CD4-positive, CD25-positive, alpha-beta regulatory T cell (primary cell): Measurements from ENCODE around the gene DUSP18. TPM values are rescaled to one million over a fixed set of nuclear protein-coding genes. Genes with fewer than 3 reads are reported as not detected.
"Not testable (repeated sequence)": the region's sequence is repeated elsewhere in the genome, so short reads cannot be mapped to it uniquely, and the experiment has no call there.

Source experiments
- ATAC-seq, 2 donors: fragments of 150-1000 bp; cut with Tn5 transposase; one replicate each; pipeline ENCODE4 v1.10.0; 2021; ENCODE audit warnings: low read depth in 2 of 2, moderate number of reproducible peaks in 2 of 2, moderate library complexity in 1 of 2
- DNase-seq, 3 donors: peaks; one replicate each; pipeline versions ENCODE4 v3.0.0 to v3.0.0-alpha.2; 2012 to 2022; ENCODE audit warnings: mixed read lengths in 1 of 3
- H3K27ac ChIP-seq: one replicate; pipeline ENCODE4 v1.7.0; 2013; ENCODE audit warnings: mild to moderate bottlenecking, low read length; ENCODE audit not compliant: insufficient read depth, poor library complexity, severe bottlenecking
- H3K27me3 ChIP-seq: one replicate; pipeline ENCODE4 v1.7.0; 2013; ENCODE audit warnings: low read length; ENCODE audit not compliant: control insufficient read depth, insufficient read depth
- H3K36me3 ChIP-seq: one replicate; pipeline ENCODE4 v1.7.0; 2013; ENCODE audit warnings: mild to moderate bottlenecking, low read length, moderate library complexity; ENCODE audit not compliant: control insufficient read depth, insufficient read depth
- H3K4me1 ChIP-seq: 2 replicates; pipeline ENCODE4 v1.7.0; 2013; ENCODE audit warnings: mild to moderate bottlenecking, low read length; ENCODE audit not compliant: insufficient read depth, control insufficient read depth, poor library complexity, severe bottlenecking
- H3K4me3 ChIP-seq: one replicate; pipeline ENCODE4 v1.7.0; 2013; ENCODE audit warnings: low read depth, mild to moderate bottlenecking, low read length, moderate library complexity
- H3K9me3 ChIP-seq, 2 experiments: 1 replicate in 1 of 2; 2 replicates in 1 of 2; pipeline ENCODE4 v1.7.0; 2013; ENCODE audit warnings: low read length in 2 of 2, mild to moderate bottlenecking in 1 of 2, moderate library complexity in 1 of 2; ENCODE audit not compliant: control insufficient read depth in 2 of 2
- H3K27ac Mint-ChIP-seq, 3 donors: one replicate each; pipeline ENCODE4 v1.8.0; 2020 to 2022; ENCODE audit warnings: mild to moderate bottlenecking in 3 of 3, mixed read lengths in 3 of 3, moderate library complexity in 2 of 3
- H3K27me3 Mint-ChIP-seq: one replicate; pipeline ENCODE4 v1.8.0; 2022; ENCODE audit warnings: mild to moderate bottlenecking, mixed read lengths
- H3K36me3 Mint-ChIP-seq: one replicate; pipeline ENCODE4 v1.8.0; 2020; ENCODE audit warnings: mixed read lengths
- H3K4me1 Mint-ChIP-seq, 4 donors: one replicate each; pipeline ENCODE4 v1.8.0; 2020 to 2022; ENCODE audit warnings: mixed read lengths in 4 of 4, mild to moderate bottlenecking in 1 of 4
- H3K4me3 Mint-ChIP-seq, 4 donors: one replicate each; pipeline ENCODE4 v1.8.0; 2020 to 2022; ENCODE audit warnings: mild to moderate bottlenecking in 4 of 4, mixed read lengths in 4 of 4, moderate library complexity in 3 of 4
- H3K9me3 Mint-ChIP-seq, 7 donors: one replicate each; pipeline ENCODE4 v1.8.0; 2020 to 2022; ENCODE audit warnings: mixed read lengths in 7 of 7, mild to moderate bottlenecking in 3 of 7, moderate library complexity in 2 of 7
- polyA plus RNA-seq, 4 donors: library from polyadenylated mRNA; unstranded; fragments of 300-500 nt; fragmentation: Illumina TruSeq; gene quantifications; one replicate each; pipeline ENCODE4 v1.2.3, GENCODE V29; 2021
- total RNA-seq: library from RNA; stranded (reverse); gene quantifications from one replicate; pipeline ENCODE4 v1.2.3, GENCODE V29; 2022

DUSP18 gene
- total and polyA plus RNA-seq, 5 donors from 2014 or later = 11.4 to 20.2 (median 14.0) TPM

DNA sequence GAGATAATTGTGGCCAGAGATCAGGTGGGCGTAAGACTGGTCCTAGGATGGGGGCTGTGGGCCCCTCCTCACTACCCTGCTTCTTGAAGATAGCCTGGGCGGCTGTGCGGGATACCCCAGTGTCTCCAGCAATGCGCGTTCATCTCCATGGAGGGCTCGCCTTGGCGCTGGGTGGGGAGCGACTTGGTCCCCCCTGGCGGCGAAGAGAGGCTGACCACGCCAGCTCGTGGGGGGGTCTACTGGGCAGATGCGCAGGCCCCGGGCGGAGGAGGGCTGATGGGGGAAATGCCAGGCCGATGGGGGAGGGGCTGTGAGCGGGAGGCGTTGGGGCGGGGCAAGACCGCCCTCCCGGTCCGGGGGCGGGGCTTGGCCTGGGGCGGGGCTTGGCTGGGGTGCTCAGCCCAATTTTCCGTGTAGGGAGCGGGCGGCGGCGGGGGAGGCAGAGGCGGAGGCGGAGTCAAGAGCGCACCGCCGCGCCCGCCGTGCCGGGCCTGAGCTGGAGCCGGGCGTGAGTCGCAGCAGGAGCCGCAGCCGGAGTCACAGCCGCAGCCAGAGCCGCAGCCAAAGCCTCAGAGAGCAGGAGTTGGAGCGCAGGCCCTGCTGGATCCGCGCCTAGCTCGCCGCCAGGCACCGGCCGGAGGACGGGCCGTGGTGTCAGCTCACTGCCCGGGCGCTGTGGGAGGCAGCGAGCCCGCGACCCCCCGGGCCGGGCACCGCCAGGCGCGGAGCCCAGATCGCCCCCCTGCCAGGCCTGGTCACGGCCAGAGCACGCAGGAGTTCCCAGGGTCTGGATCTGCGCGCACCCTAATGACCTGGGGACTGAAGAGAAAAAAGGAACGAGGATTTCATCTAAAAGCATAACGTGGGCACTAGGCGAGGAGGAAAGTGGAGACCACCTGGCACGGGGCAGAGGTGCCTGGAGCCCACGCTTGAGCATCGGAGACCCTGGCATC lies 32.1 kb downstream of the DUSP18 start, which contains the start of gene SLC35E4:
Gene SLC35E4 (plus strand): TSS at position 509 of the 953 bp plus-strand sequence. CDS start 670 bp downstream, outside the sequence.
- no peaks in the 10 kb centered on the region for H3K27me3 Mint-ChIP-seq
- peaks cover 0 to 3% (median 0%) of the 10 kb centered on the region in 7 donors for H3K9me3 Mint-ChIP-seq
- H3K27me3 ChIP-seq = no peaks in the 10 kb centered on the region
- H3K36me3 ChIP-seq = no peaks in the 10 kb centered on the region
- DNase-seq (peak; percentile 92 to 94 (median 93)), ATAC-seq (peak; percentile 82 to 85)
- H3K9me3 ChIP-seq = no peaks in the 10 kb centered on the region
- H3K4me3 ChIP-seq = peak within 1 kb of the TSS; percentile 55
- H3K4me1 ChIP-seq = peaks cover 35% of the 10 kb centered on the region
- H3K4me1 Mint-ChIP-seq = peaks cover 0 to 38% (median 21%) of the 10 kb centered on the region in 4 donors
- H3K27ac Mint-ChIP-seq = peak within 1 kb of the TSS in 2 of 3 donors; percentile 92 to 93
- peak within 1 kb of the TSS; percentile 81 for H3K27ac ChIP-seq
- peaks cover 4% of the 10 kb centered on the region for H3K36me3 Mint-ChIP-seq
- peak within 1 kb of the TSS; percentile 90 to 97 (median 92) for H3K4me3 Mint-ChIP-seq

DNA sequence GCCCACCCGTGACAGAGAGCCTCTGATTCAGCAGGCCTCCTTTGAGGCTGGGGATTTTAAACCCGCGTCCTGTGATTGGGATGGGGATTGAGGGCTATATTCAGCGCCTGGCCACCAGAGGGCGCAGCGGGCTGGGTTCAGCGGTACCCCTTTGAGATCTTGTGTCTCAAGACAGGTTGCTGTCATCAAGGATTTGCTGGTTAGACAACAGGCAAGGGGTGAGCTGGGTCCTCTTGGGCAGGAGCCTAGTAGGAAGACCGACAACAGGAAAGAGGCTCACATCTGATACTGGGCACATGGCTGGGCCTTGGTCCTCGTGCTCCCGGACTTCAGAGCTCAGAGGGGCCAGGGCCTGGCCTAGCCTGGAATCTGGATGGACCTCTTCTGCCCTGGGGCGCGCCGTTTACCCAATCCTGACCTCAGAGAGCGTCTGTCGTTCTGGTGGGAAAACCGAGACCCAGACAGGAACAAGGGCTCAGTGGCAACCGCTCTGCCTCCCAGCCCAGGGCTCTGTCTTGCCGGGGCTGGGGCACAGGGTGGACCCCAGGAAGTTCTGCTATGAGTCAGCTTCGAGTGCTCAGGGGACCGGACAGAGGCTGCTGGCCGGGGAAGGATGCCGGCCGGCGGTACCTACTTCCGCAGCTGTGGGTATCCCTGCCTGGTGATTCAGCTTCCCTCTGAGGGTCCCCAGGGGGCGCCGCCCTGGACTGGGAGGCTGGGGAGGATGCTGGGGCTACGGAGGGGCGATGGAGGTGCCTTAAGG lies 33.0 kb downstream of the DUSP18 start:
- peak overlapping the region in 2 of 3 donors; percentile 84 to 92 for H3K27ac Mint-ChIP-seq
- H3K9me3 Mint-ChIP-seq = peaks cover 0 to 3% (median 0%) of the 10 kb centered on the region in 7 donors
- no peaks in the 10 kb centered on the region for H3K27me3 ChIP-seq
- H3K4me3 ChIP-seq = peak overlapping the region; percentile 48
- peak overlapping the region; percentile 81 for H3K27ac ChIP-seq
- ATAC-seq (peak; percentile 65 to 75), DNase-seq (peak; percentile 82 to 91 (median 86))
- H3K27me3 Mint-ChIP-seq = no peaks in the 10 kb centered on the region
- no peaks in the 10 kb centered on the region for H3K36me3 ChIP-seq
- H3K4me1 Mint-ChIP-seq = peaks cover 0 to 37% (median 16%) of the 10 kb centered on the region in 4 donors
- H3K9me3 ChIP-seq = no peaks in the 10 kb centered on the region
- peaks cover 4% of the 10 kb centered on the region for H3K36me3 Mint-ChIP-seq
- H3K4me3 Mint-ChIP-seq = peak overlapping the region; percentile 88 to 92 (median 90)
- H3K4me1 ChIP-seq = peaks cover 35% of the 10 kb centered on the region

DNA sequence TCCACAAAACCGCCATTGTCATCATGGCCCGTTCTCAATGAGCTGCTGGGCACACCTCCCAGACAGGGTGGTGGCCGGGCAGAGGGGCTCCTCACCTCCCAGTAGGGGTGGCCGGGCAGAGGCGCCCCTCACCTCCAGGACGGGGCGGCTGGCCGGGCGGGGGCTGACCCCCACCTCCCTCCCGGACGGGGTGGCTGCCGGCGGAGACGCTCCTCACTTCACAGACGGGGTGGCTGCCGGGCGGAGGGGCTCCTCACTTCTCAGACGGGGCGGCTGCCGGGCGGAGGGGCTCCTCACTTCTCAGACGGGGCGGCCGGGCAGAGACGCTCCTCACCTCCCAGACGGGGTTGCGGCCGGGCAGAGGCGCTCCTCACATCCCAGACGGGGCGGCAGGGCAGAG lies 36.2 kb downstream of the DUSP18 start:
- not testable (repeated sequence) for H3K9me3 Mint-ChIP-seq, H3K27me3 ChIP-seq, H3K27ac ChIP-seq, H3K27ac Mint-ChIP-seq, H3K9me3 ChIP-seq, H3K4me3 Mint-ChIP-seq, DNase-seq, H3K36me3 ChIP-seq, H3K27me3 Mint-ChIP-seq, H3K4me3 ChIP-seq, H3K36me3 Mint-ChIP-seq, ATAC-seq
- peaks cover 22% of the 10 kb centered on the region for H3K4me1 ChIP-seq
- H3K4me1 Mint-ChIP-seq = peaks cover 0 to 17% (median 7%) of the 10 kb centered on the region in 4 donors

DNA sequence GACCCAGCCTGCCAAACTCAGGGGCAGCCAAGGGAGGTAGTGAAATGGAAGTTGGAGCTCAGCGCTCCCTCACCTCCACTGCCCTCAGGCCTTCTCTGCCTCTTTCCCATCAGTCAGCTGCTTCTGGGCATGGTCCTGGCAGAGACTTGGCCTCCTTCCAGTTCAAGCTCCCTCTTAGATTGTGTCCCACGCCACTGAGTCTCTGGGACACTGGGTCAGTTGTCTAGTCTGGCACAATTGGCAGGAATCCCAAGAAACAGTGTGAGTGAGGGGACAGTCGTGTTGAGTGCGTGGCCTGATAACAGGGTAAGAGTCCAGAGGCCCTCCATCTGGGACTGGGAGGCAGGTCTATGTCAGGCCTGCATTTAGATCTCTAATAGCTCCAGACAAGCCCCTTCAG lies 39.2 kb downstream of the DUSP18 start:
- ATAC-seq (no peak), DNase-seq (no peak)
- no peak overlapping the region for H3K27ac ChIP-seq
- Mint-ChIP-seq H3K4me1 (no peaks in the 10 kb centered on the region), H3K27me3 (no peaks in the 10 kb centered on the region), H3K4me3 (no peak overlapping the region), H3K36me3 (no peaks in the 10 kb centered on the region), H3K9me3 (no peaks in the 10 kb centered on the region), H3K27ac (no peak overlapping the region)
- no peaks in the 10 kb centered on the region for H3K27me3 ChIP-seq
- no peaks in the 10 kb centered on the region for H3K9me3 ChIP-seq
- no peaks in the 10 kb centered on the region for H3K4me1 ChIP-seq
- H3K4me3 ChIP-seq = no peak overlapping the region
- H3K36me3 ChIP-seq = no peaks in the 10 kb centered on the region

GRCh38 chr22:30627471-30627870 lies 40.2 kb downstream of the DUSP18 start:
- Histone ChIP-seq H3K27me3 (no peaks in the 10 kb centered on the region), H3K27ac (no peak overlapping the region), H3K4me1 (no peaks in the 10 kb centered on the region), H3K9me3 (no peaks in the 10 kb centered on the region), H3K4me3 (no peak overlapping the region), H3K36me3 (no peaks in the 10 kb centered on the region)
- Mint-ChIP-seq H3K36me3 (no peaks in the 10 kb centered on the region), H3K4me3 (no peak overlapping the region), H3K27me3 (no peaks in the 10 kb centered on the region), H3K9me3 (no peaks in the 10 kb centered on the region), H3K27ac (peak overlapping the region in 1 of 3 donors; percentile 56), H3K4me1 (no peaks in the 10 kb centered on the region)
- ATAC-seq (no peak), DNase-seq (no peak)

DNA sequence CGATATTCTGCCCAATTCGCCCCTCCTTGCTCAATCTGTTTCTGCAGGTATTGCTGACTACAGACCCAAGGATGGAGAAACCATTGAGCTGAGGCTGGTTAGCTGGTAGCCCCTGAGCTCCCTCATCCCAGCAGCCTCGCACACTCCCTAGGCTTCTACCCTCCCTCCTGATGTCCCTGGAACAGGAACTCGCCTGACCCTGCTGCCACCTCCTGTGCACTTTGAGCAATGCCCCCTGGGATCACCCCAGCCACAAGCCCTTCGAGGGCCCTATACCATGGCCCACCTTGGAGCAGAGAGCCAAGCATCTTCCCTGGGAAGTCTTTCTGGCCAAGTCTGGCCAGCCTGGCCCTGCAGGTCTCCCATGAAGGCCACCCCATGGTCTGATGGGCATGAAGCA lies 41.3 kb downstream of the DUSP18 start:
- H3K4me3 Mint-ChIP-seq = no peak overlapping the region
- no peaks in the 10 kb centered on the region for H3K9me3 ChIP-seq
- H3K27ac ChIP-seq = no peak overlapping the region
- no peak overlapping the region for H3K27ac Mint-ChIP-seq
- no peak overlapping the region for H3K4me3 ChIP-seq
- H3K9me3 Mint-ChIP-seq = no peaks in the 10 kb centered on the region
- DNase-seq (no peak), ATAC-seq (no peak)
- H3K4me1 Mint-ChIP-seq = no peaks in the 10 kb centered on the region
- H3K27me3 Mint-ChIP-seq = no peaks in the 10 kb centered on the region
- no peaks in the 10 kb centered on the region for H3K27me3 ChIP-seq
- no peaks in the 10 kb centered on the region for H3K36me3 Mint-ChIP-seq
- no peaks in the 10 kb centered on the region for H3K36me3 ChIP-seq
- no peaks in the 10 kb centered on the region for H3K4me1 ChIP-seq

- H3K4me1 Mint-ChIP-seq, H3K9me3 ChIP-seq, H3K27ac Mint-ChIP-seq: not testable (repeated sequence)
These were observed 47.8 kb downstream of the DUSP18 start for GRCh38 chr22:30619909-30620308.

More at GRCh38 chr22:30619909-30620308, 47.8 kb downstream of the DUSP18 start:
- not testable (repeated sequence) for H3K27me3 Mint-ChIP-seq, DNase-seq, H3K27ac ChIP-seq, ATAC-seq, H3K4me3 ChIP-seq, H3K4me3 Mint-ChIP-seq, H3K36me3 ChIP-seq, H3K9me3 Mint-ChIP-seq, H3K36me3 Mint-ChIP-seq, H3K27me3 ChIP-seq, H3K4me1 ChIP-seq
